ENCODE results near the gene MTG1.

GRCh38 chr10:133355991-133356390 is 38.0 kb upstream of the MTG1 start:
- TF ChIP-seq CTCF (conservative IDR thresholded peaks at IDR 0.05 in 1 of 2, IDR thresholded peaks at IDR 0.05 in 1 of 2; ENCODE audit: low read depth in 1 of 2, low read length in 2 of 2) (no peak), EZH2 (IDR thresholded peaks at IDR 0.05; ENCODE audit: low read length, missing control alignments) (no peak)

Measured in fibroblast of lung (primary cell).